Tibial nerve (tissue), 3 donors: ENCODE data around the gene CMC4.

Experiments
- CTCF ChIP-seq, 5 experiments: fragments of 200-600 bp in 3 of 5; fragments of 450-650 bp in 2 of 5; sonication (generic) in 3 of 5; IDR thresholded peaks; one replicate each; pipeline ENCODE4 v1.5.1; 2016 to 2019; ENCODE audit warnings: antibody characterized with exemption in 5 of 5, mild to moderate bottlenecking in 3 of 5, moderate library complexity in 2 of 5
- POLR2A ChIP-seq, 2 donors: fragments of 450-650 bp; IDR thresholded peaks; one replicate each; pipeline ENCODE4 v1.6.1; 2017; ENCODE audit warnings: antibody characterized with exemption in 2 of 2, mild to moderate bottlenecking in 2 of 2, moderate library complexity in 2 of 2

- TF ChIP-seq CTCF (IDR thresholded peaks at IDR 0.05) = no peak
- TF ChIP-seq POLR2A (IDR thresholded peaks at IDR 0.05) = no peak
These were observed 15.4 kb downstream of the CMC4 start for GRCh38 chrX:155055494-155055893.
